Breast epithelium (tissue), 3 donors: ENCODE measurements around the gene DBH.

ENCODE experiments used
- CTCF ChIP-seq, 3 donors: fragments of 450-650 bp; IDR thresholded peaks; one replicate each; pipeline ENCODE4 v1.5.1; 2016 to 2017; ENCODE audit warnings: antibody characterized with exemption in 3 of 3, mild to moderate bottlenecking in 3 of 3, moderate library complexity in 3 of 3
- POLR2AphosphoS5 ChIP-seq, 3 donors: sonication (generic); formaldehyde crosslinking; IDR thresholded peaks; one replicate each; pipeline ENCODE4 v1.6.1; 2017; ENCODE audit warnings: antibody characterized with exemption in 3 of 3

- TF ChIP-seq CTCF (IDR thresholded peaks at IDR 0.05) (no peak), POLR2AphosphoS5 (IDR thresholded peaks at IDR 0.05) (no peak)
Observed at GRCh38 chr9:133615186-133615585, 21.0 kb upstream of the DBH start.
